ENCODE data around the gene TEAD1.

- TF ChIP-seq, protein P1, sequence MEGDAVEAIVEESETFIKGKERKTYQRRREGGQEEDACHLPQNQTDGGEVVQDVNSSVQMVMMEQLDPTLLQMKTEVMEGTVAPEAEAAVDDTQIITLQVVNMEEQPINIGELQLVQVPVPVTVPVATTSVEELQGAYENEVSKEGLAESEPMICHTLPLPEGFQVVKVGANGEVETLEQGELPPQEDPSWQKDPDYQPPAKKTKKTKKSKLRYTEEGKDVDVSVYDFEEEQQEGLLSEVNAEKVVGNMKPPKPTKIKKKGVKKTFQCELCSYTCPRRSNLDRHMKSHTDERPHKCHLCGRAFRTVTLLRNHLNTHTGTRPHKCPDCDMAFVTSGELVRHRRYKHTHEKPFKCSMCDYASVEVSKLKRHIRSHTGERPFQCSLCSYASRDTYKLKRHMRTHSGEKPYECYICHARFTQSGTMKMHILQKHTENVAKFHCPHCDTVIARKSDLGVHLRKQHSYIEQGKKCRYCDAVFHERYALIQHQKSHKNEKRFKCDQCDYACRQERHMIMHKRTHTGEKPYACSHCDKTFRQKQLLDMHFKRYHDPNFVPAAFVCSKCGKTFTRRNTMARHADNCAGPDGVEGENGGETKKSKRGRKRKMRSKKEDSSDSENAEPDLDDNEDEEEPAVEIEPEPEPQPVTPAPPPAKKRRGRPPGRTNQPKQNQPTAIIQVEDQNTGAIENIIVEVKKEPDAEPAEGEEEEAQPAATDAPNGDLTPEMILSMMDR (conservative IDR thresholded peaks at IDR 0.05 in 1 of 2, IDR thresholded peaks at IDR 0.05 in 1 of 2; ENCODE audit: low read depth in 1 of 2, low read length in 2 of 2), result no peak
- TF ChIP-seq EZH2 (IDR thresholded peaks at IDR 0.05; ENCODE audit: low read length, missing control alignments), result no peak
Measured at GRCh38 chr11:12711496-12711895, 37.3 kb downstream of the TEAD1 start.

Measured in fibroblast of lung (primary cell).